ENCODE results near the gene PDZRN4.

The PDZRN4 gene

DNA sequence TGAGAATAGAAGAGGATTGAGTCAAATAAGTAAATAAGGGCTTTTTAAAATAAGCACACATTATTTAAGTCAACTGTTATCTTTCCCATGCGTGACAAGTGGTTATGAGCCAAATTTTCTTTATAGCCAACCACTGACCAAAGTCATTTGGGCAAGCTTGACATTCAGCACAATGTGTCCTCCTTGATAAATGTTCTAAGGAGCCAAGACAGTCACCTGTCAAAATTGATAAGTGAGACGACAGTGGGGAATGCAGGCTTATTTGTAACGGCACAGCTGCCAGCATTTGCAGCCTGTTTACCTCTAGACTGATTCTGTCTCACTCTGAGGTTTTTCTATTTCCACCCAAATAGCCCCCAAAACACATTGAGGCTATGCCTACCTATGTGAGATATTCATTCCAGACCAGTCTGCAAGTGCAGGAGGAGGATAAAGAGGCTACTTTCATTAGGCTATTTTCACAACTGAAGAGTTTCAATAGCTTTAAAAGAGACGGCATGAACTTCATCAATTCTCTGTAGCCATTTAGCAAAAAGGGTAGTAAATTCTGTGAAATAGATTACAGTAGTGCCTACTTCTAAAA, 339.5 kb downstream of the PDZRN4 start:
- TF ChIP-seq, protein P1, sequence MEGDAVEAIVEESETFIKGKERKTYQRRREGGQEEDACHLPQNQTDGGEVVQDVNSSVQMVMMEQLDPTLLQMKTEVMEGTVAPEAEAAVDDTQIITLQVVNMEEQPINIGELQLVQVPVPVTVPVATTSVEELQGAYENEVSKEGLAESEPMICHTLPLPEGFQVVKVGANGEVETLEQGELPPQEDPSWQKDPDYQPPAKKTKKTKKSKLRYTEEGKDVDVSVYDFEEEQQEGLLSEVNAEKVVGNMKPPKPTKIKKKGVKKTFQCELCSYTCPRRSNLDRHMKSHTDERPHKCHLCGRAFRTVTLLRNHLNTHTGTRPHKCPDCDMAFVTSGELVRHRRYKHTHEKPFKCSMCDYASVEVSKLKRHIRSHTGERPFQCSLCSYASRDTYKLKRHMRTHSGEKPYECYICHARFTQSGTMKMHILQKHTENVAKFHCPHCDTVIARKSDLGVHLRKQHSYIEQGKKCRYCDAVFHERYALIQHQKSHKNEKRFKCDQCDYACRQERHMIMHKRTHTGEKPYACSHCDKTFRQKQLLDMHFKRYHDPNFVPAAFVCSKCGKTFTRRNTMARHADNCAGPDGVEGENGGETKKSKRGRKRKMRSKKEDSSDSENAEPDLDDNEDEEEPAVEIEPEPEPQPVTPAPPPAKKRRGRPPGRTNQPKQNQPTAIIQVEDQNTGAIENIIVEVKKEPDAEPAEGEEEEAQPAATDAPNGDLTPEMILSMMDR (conservative IDR thresholded peaks at IDR 0.05; ENCODE audit: low read depth, low read length): no peak
- DNase-seq (ENCODE audit: low read depth): no peak
- no peak overlapping the region for H3K4me3 ChIP-seq (ENCODE audit: low read length)

DNA sequence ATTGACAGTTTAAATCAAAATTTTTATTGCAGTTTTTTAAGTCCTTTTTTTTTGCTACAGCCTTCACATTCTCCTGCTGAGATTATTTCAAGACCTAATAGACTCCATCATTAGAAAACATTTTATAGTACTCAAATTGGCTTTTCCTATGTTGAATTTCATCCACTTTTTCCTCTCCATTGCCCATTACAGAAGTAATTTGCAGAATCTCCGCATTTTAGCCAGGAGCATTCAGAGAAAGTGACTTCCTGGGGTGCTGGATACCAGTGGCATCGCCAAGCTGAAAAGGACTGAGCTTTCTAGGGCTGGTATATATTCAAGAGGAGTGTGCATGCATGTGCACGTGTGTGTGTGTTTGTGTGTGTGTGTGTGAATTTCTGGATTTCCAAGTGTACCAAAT, 340.8 kb downstream of the PDZRN4 start:
- DNase-seq (ENCODE audit: low read depth): no peak
- TF ChIP-seq, protein P1 (conservative IDR thresholded peaks at IDR 0.05; ENCODE audit: low read depth, low read length): no peak
- H3K4me3 ChIP-seq (ENCODE audit: low read length): no peak overlapping the region

DNA sequence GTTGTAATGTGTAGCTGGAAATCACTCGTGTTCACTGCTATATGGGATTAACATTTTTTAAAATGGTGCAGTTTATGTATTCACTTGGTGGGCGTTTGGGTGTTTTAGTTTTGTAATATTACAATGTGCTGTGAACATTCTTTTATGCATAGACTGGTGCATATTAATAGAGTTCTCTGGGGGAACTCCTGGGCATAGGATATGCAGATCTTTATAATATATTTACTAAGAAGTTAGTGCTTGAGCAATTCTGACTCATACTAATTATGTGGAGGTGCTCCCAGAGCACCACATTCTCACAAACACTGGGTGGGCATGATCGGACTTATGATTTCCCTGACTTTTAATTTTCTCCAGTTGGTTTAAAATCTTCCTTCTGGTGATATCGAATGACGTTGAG, 342.3 kb downstream of the PDZRN4 start:
- DNase-seq (ENCODE audit: low read depth): no peak
- TF ChIP-seq, protein P1 (conservative IDR thresholded peaks at IDR 0.05; ENCODE audit: low read depth, low read length): no peak
- H3K4me3 ChIP-seq (ENCODE audit: low read length): no peak overlapping the region

DNA sequence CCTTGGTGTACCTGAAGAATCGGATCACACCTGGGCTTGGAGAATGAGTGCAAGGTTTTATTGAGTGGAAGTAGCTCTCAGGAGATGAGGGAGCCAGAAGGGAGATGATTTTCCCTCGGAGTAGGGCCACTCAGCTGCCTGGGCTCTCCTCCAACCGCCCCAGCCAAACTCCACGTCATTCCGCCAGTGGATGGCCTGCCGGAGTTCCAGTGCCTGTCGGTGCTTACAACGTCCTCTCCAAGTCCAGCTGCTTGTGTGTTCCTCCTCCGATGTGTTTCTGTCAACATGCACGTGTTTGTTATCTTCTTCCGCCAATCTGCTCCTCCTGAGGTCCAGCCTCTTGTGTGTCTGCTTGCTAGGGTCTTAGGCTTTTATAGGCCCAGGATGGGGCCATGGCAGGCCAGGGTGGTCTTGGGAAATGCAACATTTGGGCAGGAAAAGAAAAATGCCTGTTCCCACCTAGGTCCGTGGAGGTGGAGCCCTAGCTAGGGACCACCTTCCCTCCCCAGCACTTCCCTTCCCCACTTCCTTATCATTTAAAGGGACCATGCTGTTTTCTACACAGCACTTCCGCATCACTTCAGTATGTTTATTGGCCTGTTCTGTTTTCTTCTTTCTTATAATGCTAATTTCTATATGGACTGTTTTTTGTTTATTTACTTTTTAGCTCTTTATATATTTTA, 343.2 kb downstream of the PDZRN4 start:
- TF ChIP-seq, protein P1 (conservative IDR thresholded peaks at IDR 0.05; ENCODE audit: low read depth, low read length): no peak
- no peak for DNase-seq (ENCODE audit: low read depth)
- H3K4me3 ChIP-seq (ENCODE audit: low read length): no peak overlapping the region

DNA sequence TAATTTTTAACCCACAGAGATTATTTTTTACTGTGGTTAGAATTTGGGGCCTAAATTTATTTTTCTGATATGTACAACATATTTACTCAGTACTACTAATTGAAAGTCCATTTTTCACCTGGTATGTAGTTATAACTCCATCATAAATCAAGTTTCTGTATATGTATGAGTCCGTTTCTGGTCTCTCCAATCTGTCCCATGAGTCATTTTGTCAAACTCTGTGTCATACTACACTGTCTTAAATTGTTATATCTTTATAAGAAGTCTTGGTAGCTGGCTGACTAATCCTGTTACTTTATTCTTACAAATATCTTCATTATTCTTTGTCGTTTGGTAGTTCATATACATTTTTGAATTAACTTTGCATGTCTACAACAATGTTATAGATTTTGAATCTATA, 344.0 kb downstream of the PDZRN4 start:
- TF ChIP-seq, protein P1 (conservative IDR thresholded peaks at IDR 0.05; ENCODE audit: low read depth, low read length): no peak
- no peak overlapping the region for H3K4me3 ChIP-seq (ENCODE audit: low read length)

DNA sequence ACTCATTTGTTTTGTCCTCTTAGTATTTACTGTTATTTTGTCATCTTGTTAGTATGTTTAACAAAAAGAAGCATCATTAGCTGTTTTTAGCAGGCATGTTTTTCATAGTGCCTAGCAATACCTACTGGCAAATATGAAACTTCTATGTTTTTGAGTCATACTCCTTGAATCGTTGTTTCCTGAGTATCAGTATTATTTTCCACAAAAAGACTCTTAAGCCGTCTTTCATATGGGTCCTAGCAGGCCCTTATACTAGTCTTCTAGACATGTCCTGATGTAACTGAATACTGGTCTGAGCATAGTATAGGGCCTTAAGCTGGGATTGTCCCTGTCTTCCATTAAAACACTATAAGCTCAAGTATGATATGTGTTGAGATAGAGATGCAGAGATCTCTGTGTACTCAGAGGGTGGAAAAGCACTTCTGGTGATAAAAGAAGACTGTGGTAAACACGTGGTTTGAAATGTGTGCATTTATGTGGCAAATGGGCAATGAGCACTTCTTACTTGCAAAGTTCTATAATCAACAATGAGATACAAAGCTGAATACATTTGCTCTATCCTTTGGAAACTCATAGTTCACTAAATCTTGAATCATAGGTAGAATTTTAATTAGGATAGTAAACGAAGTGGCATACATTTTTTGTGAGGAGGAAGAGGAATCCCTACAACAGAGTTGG, 348.8 kb downstream of the PDZRN4 start:
- no peak for DNase-seq (ENCODE audit: low read depth)
- TF ChIP-seq, protein P1 (conservative IDR thresholded peaks at IDR 0.05; ENCODE audit: low read depth, low read length): no peak
- H3K4me3 ChIP-seq (ENCODE audit: low read length): no peak overlapping the region

More for the DNA sequence above, 344.0 kb downstream of the PDZRN4 start:
- no peak for DNase-seq (ENCODE audit: low read depth)

All from retinal pigment epithelial cell (primary cell).